GM23338 (cell line): ENCODE results near the gene ACO1. TPM values are rescaled to one million over a fixed set of nuclear protein-coding genes. Genes with fewer than 3 reads are reported as not detected.

Source experiments
- ATAC-seq: fragments of 200-7000 bp; cut with Tn5 transposase; 3 replicates; pipeline ENCODE4 v1.9.1; 2020
- DNase-seq: peaks from one replicate; pipeline ENCODE4 v3.0.0-alpha.2; 2015; ENCODE audit warnings: low spot score
- H2AFZ ChIP-seq: fragments of 200-600 bp; sonication (generic); 2 replicates; pipeline ENCODE4 v1.8.0; 2016; ENCODE audit warnings: antibody characterized with exemption, mild to moderate bottlenecking, moderate library complexity
- H3F3A ChIP-seq: fragments of 200-600 bp; sonication (generic); replicated peaks from 2 replicates; pipeline ENCODE4 v1.8.0; 2017; ENCODE audit warnings: antibody characterized with exemption, mixed run types, low read depth
- H3K27ac ChIP-seq: fragments of 200-600 bp; sonication (generic); 2 replicates; pipeline ENCODE4 v1.6.1; 2016; ENCODE audit warnings: low read depth
- H3K27me3 ChIP-seq: fragments of 200-600 bp; sonication (generic); 2 replicates; pipeline ENCODE4 v1.8.0; 2016; ENCODE audit warnings: mild to moderate bottlenecking, mixed run types, moderate library complexity; ENCODE audit not compliant: insufficient read depth
- H3K36me3 ChIP-seq: fragments of 200-600 bp; sonication (generic); 2 replicates; pipeline ENCODE4 v1.8.0; 2016; ENCODE audit warnings: mild to moderate bottlenecking; ENCODE audit not compliant: insufficient read depth
- H3K4me1 ChIP-seq: fragments of 200-600 bp; sonication (generic); 2 replicates; pipeline ENCODE4 v1.8.0; 2016; ENCODE audit warnings: mild to moderate bottlenecking, moderate library complexity; ENCODE audit not compliant: insufficient read depth
- H3K4me2 ChIP-seq: fragments of 200-600 bp; sonication (generic); 2 replicates; pipeline ENCODE4 v1.7.1; 2017; ENCODE audit warnings: mixed run types
- H3K4me3 ChIP-seq: fragments of 200-600 bp; sonication (generic); 2 replicates; pipeline ENCODE4 v1.6.1; 2016; ENCODE audit warnings: mixed run types
- H3K79me2 ChIP-seq: fragments of 200-600 bp; sonication (generic); replicated peaks from 2 replicates; pipeline ENCODE4 v1.8.0; 2017; ENCODE audit warnings: mild to moderate bottlenecking; ENCODE audit not compliant: insufficient read depth
- H3K9me2 ChIP-seq: fragments of 200-600 bp; sonication (generic); 2 replicates; pipeline ENCODE4 v1.8.0; 2017; ENCODE audit not compliant: insufficient read depth
- H4K20me1 ChIP-seq: fragments of 200-600 bp; sonication (generic); replicated peaks from 2 replicates; pipeline ENCODE4 v1.8.0; 2017; ENCODE audit warnings: mild to moderate bottlenecking; ENCODE audit not compliant: insufficient read depth
- H3K27ac Mint-ChIP-seq: 2 replicates; pipeline ENCODE4 v1.8.0; 2020; ENCODE audit warnings: inconsistent platforms, mild to moderate bottlenecking, moderate library complexity, mixed read lengths
- H3K27me3 Mint-ChIP-seq: 3 replicates; pipeline ENCODE4 v1.8.0; 2022; ENCODE audit warnings: low read depth, mild to moderate bottlenecking, moderate library complexity, mixed read lengths, inconsistent platforms; ENCODE audit not compliant: insufficient read depth, poor library complexity
- H3K36me3 Mint-ChIP-seq: 3 replicates; pipeline ENCODE4 v1.8.0; 2021; ENCODE audit warnings: low read depth, mild to moderate bottlenecking, inconsistent platforms, moderate library complexity, mixed read lengths
- H3K4me1 Mint-ChIP-seq: 3 replicates; pipeline ENCODE4 v1.8.0; 2020; ENCODE audit warnings: mild to moderate bottlenecking, inconsistent platforms, mixed read lengths
- H3K4me3 Mint-ChIP-seq: 3 replicates; pipeline ENCODE4 v1.8.0; 2021; ENCODE audit warnings: moderate library complexity, mild to moderate bottlenecking, inconsistent platforms, mixed read lengths
- H3K9me3 Mint-ChIP-seq: 3 replicates; pipeline ENCODE4 v1.8.0; 2020; ENCODE audit warnings: moderate library complexity, mild to moderate bottlenecking, inconsistent platforms, mixed read lengths
- CTCF ChIP-seq, 2 experiments: fragments of 200-600 bp in 1 of 2; sonication (generic) in 1 of 2; conservative IDR thresholded peaks; 2 replicates each; pipeline versions ENCODE4 v1.5.1 to v1.6.1; 2016 to 2017; ENCODE audit warnings: antibody characterized with exemption in 2 of 2, low read depth in 2 of 2, mild to moderate bottlenecking in 2 of 2, moderate library complexity in 1 of 2
- EZH2 ChIP-seq: fragments of 200-600 bp; sonication (generic); IDR thresholded peaks from one replicate; pipeline ENCODE4 v1.8.0; 2017; ENCODE audit warnings: antibody characterized with exemption, mild to moderate bottlenecking, low read depth; ENCODE audit not compliant: unreplicated experiment
- EZH2phosphoT487 ChIP-seq: fragments of 200-600 bp; sonication (generic); IDR thresholded peaks from one replicate; pipeline ENCODE4 v1.8.1; 2018; ENCODE audit warnings: antibody characterized with exemption; ENCODE audit not compliant: unreplicated experiment
- JUNB ChIP-seq: IDR thresholded peaks from one replicate; pipeline ENCODE4 v1.6.1; 2016; ENCODE audit warnings: antibody characterized with exemption; ENCODE audit not compliant: unreplicated experiment
- NANOG ChIP-seq: IDR thresholded peaks from 2 replicates; pipeline ENCODE4 v1.6.1; 2016; ENCODE audit warnings: antibody characterized with exemption, borderline replicate concordance
- POLR2AphosphoS5 ChIP-seq: IDR thresholded peaks from 2 replicates; pipeline ENCODE4 v1.6.1; 2016; ENCODE audit warnings: antibody characterized with exemption, low read depth
- ZNF331 ChIP-seq: fragments of 250-450 bp; sonication (Bioruptor Pico); IDR thresholded peaks from 2 replicates; pipeline ENCODE4 v1.5.0; 2020; ENCODE audit warnings: low read depth, mild to moderate bottlenecking, moderate library complexity
- polyA plus RNA-seq: library from polyadenylated mRNA; unstranded; fragments of >200 nt; fragmentation: Nextera tagmentation; extraction: Ambion mirVana; gene quantifications from 2 replicates; pipeline ENCODE4 v1.2.1, GENCODE V29; 2016
- total RNA-seq: library from RNA; depleted of rRNA; stranded (reverse); fragments of >200 nt; shearing (Covaris generic); gene quantifications from 2 replicates; pipeline ENCODE4 v1.2.3, GENCODE V29; 2014
- TF ChIP-seq, protein P1 (sequence below): IDR thresholded peaks from 2 replicates; pipeline ENCODE4 v1.6.1; 2016; ENCODE audit warnings: antibody characterized with exemption
- TF ChIP-seq, protein P2 (sequence below): fragments of 250-450 bp; sonication (Bioruptor Pico); IDR thresholded peaks from 2 replicates; pipeline ENCODE4 v1.5.0; 2020; ENCODE audit warnings: mild to moderate bottlenecking, moderate library complexity

Gene ACO1
- total and polyA plus RNA-seq, 2 experiments from 2014 or later: 16.6 to 41.0 TPM

DNA sequence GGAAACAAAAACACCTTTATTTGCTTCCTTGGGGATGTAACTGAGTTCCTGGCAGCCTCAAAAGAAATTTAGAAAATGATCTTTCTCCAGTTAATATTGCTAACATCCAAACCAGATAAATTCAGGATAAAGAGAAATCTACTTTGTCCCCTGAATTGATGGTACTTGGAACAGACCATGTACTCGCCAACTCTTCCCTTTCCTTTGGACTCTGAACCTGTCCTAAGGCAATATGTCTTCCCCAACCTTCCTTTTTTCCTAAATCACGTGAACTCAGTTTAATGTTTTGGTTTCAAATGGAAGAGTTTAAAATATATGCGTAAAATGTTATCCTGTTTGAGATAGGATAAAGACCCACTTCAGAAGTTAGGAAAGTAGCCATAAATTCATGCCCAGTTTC, 28.0 kb downstream of the ACO1 start:
- no peak overlapping the region for H3K4me3 ChIP-seq
- H3F3A ChIP-seq: no peaks in the 10 kb centered on the region
- TF ChIP-seq CTCF (conservative IDR thresholded peaks at IDR 0.05; ENCODE audit: low read depth in 2 of 2) (no peak), POLR2AphosphoS5 (no peak), ZNF331 (CRISPR knock-in tag) (no peak)
- TF ChIP-seq, protein P1, sequence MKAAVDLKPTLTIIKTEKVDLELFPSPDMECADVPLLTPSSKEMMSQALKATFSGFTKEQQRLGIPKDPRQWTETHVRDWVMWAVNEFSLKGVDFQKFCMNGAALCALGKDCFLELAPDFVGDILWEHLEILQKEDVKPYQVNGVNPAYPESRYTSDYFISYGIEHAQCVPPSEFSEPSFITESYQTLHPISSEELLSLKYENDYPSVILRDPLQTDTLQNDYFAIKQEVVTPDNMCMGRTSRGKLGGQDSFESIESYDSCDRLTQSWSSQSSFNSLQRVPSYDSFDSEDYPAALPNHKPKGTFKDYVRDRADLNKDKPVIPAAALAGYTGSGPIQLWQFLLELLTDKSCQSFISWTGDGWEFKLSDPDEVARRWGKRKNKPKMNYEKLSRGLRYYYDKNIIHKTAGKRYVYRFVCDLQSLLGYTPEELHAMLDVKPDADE: no peak
- H3K36me3 ChIP-seq: peaks cover 12% of the 10 kb centered on the region; the same call in 1 of the 2 replicates
- H2AFZ ChIP-seq: no peak overlapping the region
- ATAC-seq (no peak), DNase-seq (no peak)
- no peak overlapping the region for H3K27ac Mint-ChIP-seq
- H3K9me3 Mint-ChIP-seq: no peaks in the 10 kb centered on the region
- H3K36me3 Mint-ChIP-seq: peaks cover 33% of the 10 kb centered on the region
- no peaks in the 10 kb centered on the region for H3K27me3 ChIP-seq
- no peaks in the 10 kb centered on the region for H3K4me1 ChIP-seq
- H3K4me1 Mint-ChIP-seq: no peaks in the 10 kb centered on the region
- no peaks in the 10 kb centered on the region for H3K79me2 ChIP-seq
- H3K27me3 Mint-ChIP-seq: no peaks in the 10 kb centered on the region
- no peaks in the 10 kb centered on the region for H3K9me2 ChIP-seq
- H4K20me1 ChIP-seq: no peaks in the 10 kb centered on the region
- H3K4me3 Mint-ChIP-seq: no peak overlapping the region
- H3K27ac ChIP-seq: no peak overlapping the region
- H3K4me2 ChIP-seq: no peak overlapping the region

- H2AFZ ChIP-seq: no peak overlapping the region
- peaks cover 9% of the 10 kb centered on the region; the same call in 1 of the 2 replicates for H3K36me3 ChIP-seq
- DNase-seq: no peak
- H3K4me2 ChIP-seq: no peak overlapping the region
- H3K27me3 ChIP-seq: no peaks in the 10 kb centered on the region
- no peaks in the 10 kb centered on the region for H3K4me1 ChIP-seq
- ATAC-seq: no peak
- H3K36me3 Mint-ChIP-seq: peaks cover 30% of the 10 kb centered on the region
- no peaks in the 10 kb centered on the region for H3K27me3 Mint-ChIP-seq
- H3K9me3 Mint-ChIP-seq: no peaks in the 10 kb centered on the region
- H3K27ac ChIP-seq: no peak overlapping the region
- H3K27ac Mint-ChIP-seq: no peak overlapping the region
- no peaks in the 10 kb centered on the region for H3F3A ChIP-seq
- H3K4me1 Mint-ChIP-seq: no peaks in the 10 kb centered on the region
- no peak overlapping the region for H3K4me3 ChIP-seq
- no peaks in the 10 kb centered on the region for H3K79me2 ChIP-seq
- no peaks in the 10 kb centered on the region for H3K9me2 ChIP-seq
- no peak overlapping the region for H3K4me3 Mint-ChIP-seq
- no peaks in the 10 kb centered on the region for H4K20me1 ChIP-seq
- TF ChIP-seq, protein P1: no peak
- TF ChIP-seq EZH2 (no peak), NANOG (no peak), JUNB (no peak), EZH2phosphoT487 (no peak), CTCF (conservative IDR thresholded peaks at IDR 0.05; ENCODE audit: low read depth in 2 of 2) (no peak)
- TF ChIP-seq, protein P2, sequence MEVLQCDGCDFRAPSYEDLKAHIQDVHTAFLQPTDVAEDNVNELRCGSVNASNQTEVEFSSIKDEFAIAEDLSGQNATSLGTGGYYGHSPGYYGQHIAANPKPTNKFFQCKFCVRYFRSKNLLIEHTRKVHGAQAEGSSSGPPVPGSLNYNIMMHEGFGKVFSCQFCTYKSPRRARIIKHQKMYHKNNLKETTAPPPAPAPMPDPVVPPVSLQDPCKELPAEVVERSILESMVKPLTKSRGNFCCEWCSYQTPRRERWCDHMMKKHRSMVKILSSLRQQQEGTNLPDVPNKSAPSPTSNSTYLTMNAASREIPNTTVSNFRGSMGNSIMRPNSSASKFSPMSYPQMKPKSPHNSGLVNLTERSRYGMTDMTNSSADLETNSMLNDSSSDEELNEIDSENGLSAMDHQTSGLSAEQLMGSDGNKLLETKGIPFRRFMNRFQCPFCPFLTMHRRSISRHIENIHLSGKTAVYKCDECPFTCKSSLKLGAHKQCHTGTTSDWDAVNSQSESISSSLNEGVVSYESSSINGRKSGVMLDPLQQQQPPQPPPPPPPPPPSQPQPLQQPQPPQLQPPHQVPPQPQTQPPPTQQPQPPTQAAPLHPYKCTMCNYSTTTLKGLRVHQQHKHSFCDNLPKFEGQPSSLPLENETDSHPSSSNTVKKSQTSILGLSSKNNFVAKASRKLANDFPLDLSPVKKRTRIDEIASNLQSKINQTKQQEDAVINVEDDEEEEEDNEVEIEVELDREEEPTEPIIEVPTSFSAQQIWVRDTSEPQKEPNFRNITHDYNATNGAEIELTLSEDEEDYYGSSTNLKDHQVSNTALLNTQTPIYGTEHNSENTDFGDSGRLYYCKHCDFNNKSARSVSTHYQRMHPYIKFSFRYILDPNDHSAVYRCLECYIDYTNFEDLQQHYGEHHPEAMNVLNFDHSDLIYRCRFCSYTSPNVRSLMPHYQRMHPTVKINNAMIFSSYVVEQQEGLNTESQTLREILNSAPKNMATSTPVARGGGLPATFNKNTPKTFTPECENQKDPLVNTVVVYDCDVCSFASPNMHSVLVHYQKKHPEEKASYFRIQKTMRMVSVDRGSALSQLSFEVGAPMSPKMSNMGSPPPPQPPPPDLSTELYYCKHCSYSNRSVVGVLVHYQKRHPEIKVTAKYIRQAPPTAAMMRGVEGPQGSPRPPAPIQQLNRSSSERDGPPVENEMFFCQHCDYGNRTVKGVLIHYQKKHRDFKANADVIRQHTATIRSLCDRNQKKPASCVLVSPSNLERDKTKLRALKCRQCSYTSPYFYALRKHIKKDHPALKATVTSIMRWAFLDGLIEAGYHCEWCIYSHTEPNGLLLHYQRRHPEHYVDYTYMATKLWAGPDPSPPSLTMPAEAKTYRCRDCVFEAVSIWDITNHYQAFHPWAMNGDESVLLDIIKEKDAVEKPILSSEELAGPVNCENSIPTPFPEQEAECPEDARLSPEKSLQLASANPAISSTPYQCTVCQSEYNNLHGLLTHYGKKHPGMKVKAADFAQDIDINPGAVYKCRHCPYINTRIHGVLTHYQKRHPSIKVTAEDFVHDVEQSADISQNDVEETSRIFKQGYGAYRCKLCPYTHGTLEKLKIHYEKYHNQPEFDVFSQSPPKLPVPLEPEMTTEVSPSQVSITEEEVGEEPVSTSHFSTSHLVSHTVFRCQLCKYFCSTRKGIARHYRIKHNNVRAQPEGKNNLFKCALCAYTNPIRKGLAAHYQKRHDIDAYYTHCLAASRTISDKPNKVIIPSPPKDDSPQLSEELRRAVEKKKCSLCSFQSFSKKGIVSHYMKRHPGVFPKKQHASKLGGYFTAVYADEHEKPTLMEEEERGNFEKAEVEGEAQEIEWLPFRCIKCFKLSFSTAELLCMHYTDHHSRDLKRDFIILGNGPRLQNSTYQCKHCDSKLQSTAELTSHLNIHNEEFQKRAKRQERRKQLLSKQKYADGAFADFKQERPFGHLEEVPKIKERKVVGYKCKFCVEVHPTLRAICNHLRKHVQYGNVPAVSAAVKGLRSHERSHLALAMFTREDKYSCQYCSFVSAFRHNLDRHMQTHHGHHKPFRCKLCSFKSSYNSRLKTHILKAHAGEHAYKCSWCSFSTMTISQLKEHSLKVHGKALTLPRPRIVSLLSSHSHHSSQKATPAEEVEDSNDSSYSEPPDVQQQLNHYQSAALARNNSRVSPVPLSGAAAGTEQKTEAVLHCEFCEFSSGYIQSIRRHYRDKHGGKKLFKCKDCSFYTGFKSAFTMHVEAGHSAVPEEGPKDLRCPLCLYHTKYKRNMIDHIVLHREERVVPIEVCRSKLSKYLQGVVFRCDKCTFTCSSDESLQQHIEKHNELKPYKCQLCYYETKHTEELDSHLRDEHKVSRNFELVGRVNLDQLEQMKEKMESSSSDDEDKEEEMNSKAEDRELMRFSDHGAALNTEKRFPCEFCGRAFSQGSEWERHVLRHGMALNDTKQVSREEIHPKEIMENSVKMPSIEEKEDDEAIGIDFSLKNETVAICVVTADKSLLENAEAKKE: no peak
These were observed 29.0 kb downstream of the ACO1 start for GRCh38 chr9:32413424-32413823.
